ENCODE measurements around the gene IL31RA.

The IL31RA gene

GRCh38 chr5:55902696-55903095 lies 51.5 kb downstream of the IL31RA start:
- no peak overlapping the region for H3K27ac ChIP-seq (ENCODE audit: low read depth, low read length)

GRCh38 chr5:55903121-55903701 lies 52.1 kb downstream of the IL31RA start:
- no peaks in the 10 kb centered on the region for H3K79me2 ChIP-seq (ENCODE audit: control insufficient read depth, low read length)
- no peaks in the 10 kb centered on the region for H3F3A ChIP-seq (ENCODE audit: control insufficient read depth, insufficient read depth)
- TF ChIP-seq CTCF (IDR thresholded peaks at IDR 0.05; ENCODE audit: low read depth, low read length, poor library complexity, severe bottlenecking) (no peak), EZH2phosphoT487 (IDR thresholded peaks at IDR 0.05; ENCODE audit: borderline replicate concordance, low read length) (no peak)
- H3K9me3 ChIP-seq (ENCODE audit: control insufficient read depth, insufficient read depth, low read length) = no peaks in the 10 kb centered on the region
- no peaks in the 10 kb centered on the region for H4K20me1 ChIP-seq (ENCODE audit: control insufficient read depth, insufficient read depth, low read depth, low read length)
- no peaks in the 10 kb centered on the region for H3K27me3 ChIP-seq (ENCODE audit: control insufficient read depth, low read length)
- no peak overlapping the region for H3K4me3 ChIP-seq (ENCODE audit: low read length)
- H3K4me2 ChIP-seq (ENCODE audit: low read length) = no peak overlapping the region
- H3K36me3 ChIP-seq (ENCODE audit: control insufficient read depth, low read length) = no peaks in the 10 kb centered on the region
- no peaks in the 10 kb centered on the region for H3K4me1 ChIP-seq (ENCODE audit: control insufficient read depth, low read length)
- H3K9me2 ChIP-seq (replicated peaks; ENCODE audit: control insufficient read depth, low read length) = no peaks in the 10 kb centered on the region
- no peak overlapping the region for H3K27ac ChIP-seq (ENCODE audit: low read depth, low read length)

More at GRCh38 chr5:55902696-55903095, 51.5 kb downstream of the IL31RA start:
- no peaks in the 10 kb centered on the region for H3K9me3 ChIP-seq (ENCODE audit: control insufficient read depth, insufficient read depth, low read length)
- no peaks in the 10 kb centered on the region for H3F3A ChIP-seq (ENCODE audit: control insufficient read depth, insufficient read depth)
- no peaks in the 10 kb centered on the region for H4K20me1 ChIP-seq (ENCODE audit: control insufficient read depth, insufficient read depth, low read depth, low read length)
- no peaks in the 10 kb centered on the region for H3K9me2 ChIP-seq (replicated peaks; ENCODE audit: control insufficient read depth, low read length)
- H3K4me2 ChIP-seq (ENCODE audit: low read length) = no peak overlapping the region
- no peaks in the 10 kb centered on the region for H3K27me3 ChIP-seq (ENCODE audit: control insufficient read depth, low read length)
- H3K4me3 ChIP-seq (ENCODE audit: low read length) = no peak overlapping the region
- H3K36me3 ChIP-seq (ENCODE audit: control insufficient read depth, low read length) = no peaks in the 10 kb centered on the region
- no peak for TF ChIP-seq CTCF (IDR thresholded peaks at IDR 0.05; ENCODE audit: low read depth, low read length, poor library complexity, severe bottlenecking)
- TF ChIP-seq EZH2phosphoT487 (IDR thresholded peaks at IDR 0.05; ENCODE audit: borderline replicate concordance, low read length) = no peak
- H3K4me1 ChIP-seq (ENCODE audit: control insufficient read depth, low read length) = no peaks in the 10 kb centered on the region
- no peaks in the 10 kb centered on the region for H3K79me2 ChIP-seq (ENCODE audit: control insufficient read depth, low read length)

- Histone ChIP-seq H3F3A (ENCODE audit: control insufficient read depth, insufficient read depth) (no peaks in the 10 kb centered on the region), H3K27ac (ENCODE audit: low read depth, low read length) (no peak overlapping the region), H3K36me3 (ENCODE audit: control insufficient read depth, low read length) (no peaks in the 10 kb centered on the region), H3K4me2 (ENCODE audit: low read length) (no peak overlapping the region), H3K9me3 (ENCODE audit: control insufficient read depth, insufficient read depth, low read length) (no peaks in the 10 kb centered on the region), H3K79me2 (ENCODE audit: control insufficient read depth, low read length) (no peaks in the 10 kb centered on the region), H3K9me2 (replicated peaks; ENCODE audit: control insufficient read depth, low read length) (no peaks in the 10 kb centered on the region), H4K20me1 (ENCODE audit: control insufficient read depth, insufficient read depth, low read depth, low read length) (no peaks in the 10 kb centered on the region), H3K4me3 (ENCODE audit: low read length) (no peak overlapping the region), H3K27me3 (ENCODE audit: control insufficient read depth, low read length) (no peaks in the 10 kb centered on the region), H3K4me1 (ENCODE audit: control insufficient read depth, low read length) (no peaks in the 10 kb centered on the region)
- no peak for TF ChIP-seq CTCF (IDR thresholded peaks at IDR 0.05; ENCODE audit: low read depth, low read length, poor library complexity, severe bottlenecking)
- no peak for TF ChIP-seq EZH2phosphoT487 (IDR thresholded peaks at IDR 0.05; ENCODE audit: borderline replicate concordance, low read length)
Observed at GRCh38 chr5:55904152-55904551, 53.0 kb downstream of the IL31RA start.
